Measurements from ENCODE around the gene EPHA5.

Gene EPHA5

GRCh38 chr4:65498606-65499005, 171.7 kb downstream of the EPHA5 start:
- no peak overlapping the region for H3K4me3 ChIP-seq (ENCODE audit: low read length)
- no peak for TF ChIP-seq ZNF274 (IDR thresholded peaks at IDR 0.05; ENCODE audit: low read depth, low read length)

GRCh38 chr4:65495439-65495838, 174.8 kb downstream of the EPHA5 start:
- TF ChIP-seq ZNF274 (IDR thresholded peaks at IDR 0.05; ENCODE audit: low read depth, low read length), result no peak
- no peak overlapping the region for H3K4me3 ChIP-seq (ENCODE audit: low read length)

- no peak for TF ChIP-seq ZNF274 (IDR thresholded peaks at IDR 0.05; ENCODE audit: low read depth, low read length)
Measured at GRCh38 chr4:65482410-65482809, 187.9 kb downstream of the EPHA5 start.

GRCh38 chr4:65472531-65472930, 197.8 kb downstream of the EPHA5 start:
- TF ChIP-seq ZNF274 (IDR thresholded peaks at IDR 0.05; ENCODE audit: low read depth, low read length), result no peak
- no peak overlapping the region for H3K4me3 ChIP-seq (ENCODE audit: low read length)

More at GRCh38 chr4:65482410-65482809, 187.9 kb downstream of the EPHA5 start:
- no peak overlapping the region for H3K4me3 ChIP-seq (ENCODE audit: low read length)

GRCh38 chr4:65467068-65467680, 203.1 kb downstream of the EPHA5 start:
- TF ChIP-seq ZNF274 (IDR thresholded peaks at IDR 0.05; ENCODE audit: low read depth, low read length), result no peak
- no peak overlapping the region for H3K4me3 ChIP-seq (ENCODE audit: low read length)

GRCh38 chr4:65461781-65462180, 208.5 kb downstream of the EPHA5 start:
- no peak for TF ChIP-seq ZNF274 (IDR thresholded peaks at IDR 0.05; ENCODE audit: low read depth, low read length)
- no peak overlapping the region for H3K4me3 ChIP-seq (ENCODE audit: low read length)

- no peak for TF ChIP-seq ZNF274 (IDR thresholded peaks at IDR 0.05; ENCODE audit: low read depth, low read length)
- H3K4me3 ChIP-seq (ENCODE audit: low read length), result no peak overlapping the region
Measured at GRCh38 chr4:65457011-65457410, 213.3 kb downstream of the EPHA5 start.

- TF ChIP-seq ZNF274 (IDR thresholded peaks at IDR 0.05; ENCODE audit: low read depth, low read length), result no peak
- H3K4me3 ChIP-seq (ENCODE audit: low read length), result no peak overlapping the region
Measured at GRCh38 chr4:65456579-65456978, 213.7 kb downstream of the EPHA5 start.

GRCh38 chr4:65453398-65453797, 216.9 kb downstream of the EPHA5 start:
- no peak overlapping the region for H3K4me3 ChIP-seq (ENCODE audit: low read length)
- no peak for TF ChIP-seq ZNF274 (IDR thresholded peaks at IDR 0.05; ENCODE audit: low read depth, low read length)

- TF ChIP-seq ZNF274 (IDR thresholded peaks at IDR 0.05; ENCODE audit: low read depth, low read length), result no peak
- no peak overlapping the region for H3K4me3 ChIP-seq (ENCODE audit: low read length)
Measured at GRCh38 chr4:65450899-65451298, 219.4 kb downstream of the EPHA5 start.

- no peak for TF ChIP-seq ZNF274 (IDR thresholded peaks at IDR 0.05; ENCODE audit: low read depth, low read length)
- no peak overlapping the region for H3K4me3 ChIP-seq (ENCODE audit: low read length)
Measured at GRCh38 chr4:65437102-65437501, 233.2 kb downstream of the EPHA5 start.

GRCh38 chr4:65422109-65422508, 248.2 kb downstream of the EPHA5 start:
- no peak overlapping the region for H3K4me3 ChIP-seq (ENCODE audit: low read length)
- TF ChIP-seq ZNF274 (IDR thresholded peaks at IDR 0.05; ENCODE audit: low read depth, low read length), result no peak

GRCh38 chr4:65420036-65420435, 250.3 kb downstream of the EPHA5 start:
- no peak for TF ChIP-seq ZNF274 (IDR thresholded peaks at IDR 0.05; ENCODE audit: low read depth, low read length)
- H3K4me3 ChIP-seq (ENCODE audit: low read length), result no peak overlapping the region

- TF ChIP-seq ZNF274 (IDR thresholded peaks at IDR 0.05; ENCODE audit: low read depth, low read length), result no peak
Measured at GRCh38 chr4:65416891-65417290, 253.4 kb downstream of the EPHA5 start.

GRCh38 chr4:65407483-65407882, 262.8 kb downstream of the EPHA5 start:
- TF ChIP-seq ZNF274 (IDR thresholded peaks at IDR 0.05; ENCODE audit: low read depth, low read length), result no peak
- no peak overlapping the region for H3K4me3 ChIP-seq (ENCODE audit: low read length)

More at GRCh38 chr4:65416891-65417290, 253.4 kb downstream of the EPHA5 start:
- H3K4me3 ChIP-seq (ENCODE audit: low read length), result no peak overlapping the region

- no peak for TF ChIP-seq ZNF274 (IDR thresholded peaks at IDR 0.05; ENCODE audit: low read depth, low read length)
- H3K4me3 ChIP-seq (ENCODE audit: low read length), result no peak overlapping the region
Measured at GRCh38 chr4:65401083-65401482, 269.2 kb downstream of the EPHA5 start.

Data from GM08714 (cell line).